Psoas muscle (tissue), 8 donors: ENCODE data around the gene SLIT3. TPM values are rescaled to one million over a fixed set of nuclear protein-coding genes. Genes with fewer than 3 reads are reported as not detected.

Experiments
- ATAC-seq, 4 donors: fragments of 200-7000 bp; cut with Tn5 transposase; one replicate each; pipeline ENCODE4 v1.9.1; 2020; ENCODE audit warnings: moderate library complexity in 3 of 4, mild to moderate bottlenecking in 2 of 4
- DNase-seq, 2 donors: peaks; one replicate each; pipeline ENCODE4 v3.0.0-alpha.2; 2020
- H3K27ac ChIP-seq: fragments of 200-600 bp; one replicate; pipeline ENCODE4 v1.8.0; 2022
- H3K27me3 ChIP-seq, 3 donors: fragments of 200-600 bp in 1 of 3; one replicate each; pipeline versions ENCODE4 v1.6.1 to v1.8.0; 2013 to 2022; ENCODE audit warnings: low read length in 2 of 3, mild to moderate bottlenecking in 2 of 3, moderate library complexity in 1 of 3; ENCODE audit not compliant: insufficient read depth in 3 of 3
- H3K36me3 ChIP-seq, 2 donors: fragments of 200-600 bp in 1 of 2; one replicate each; pipeline versions ENCODE4 v1.6.1 to v1.8.0; 2013 to 2022; ENCODE audit warnings: low read depth in 1 of 2, mild to moderate bottlenecking in 1 of 2, moderate library complexity in 1 of 2; ENCODE audit not compliant: insufficient read depth in 1 of 2
- H3K4me1 ChIP-seq: fragments of 200-600 bp; one replicate; pipeline ENCODE4 v1.8.0; 2022
- H3K4me3 ChIP-seq: fragments of 200-600 bp; one replicate; pipeline ENCODE4 v1.8.0; 2022; ENCODE audit warnings: mild to moderate bottlenecking
- H3K9me3 ChIP-seq: fragments of 200-600 bp; one replicate; pipeline ENCODE4 v1.8.0; 2022
- WGBS, 3 donors: extraction: QIAGEN DNeasy Blood & Tissue Kit; methylation state at CpG; one replicate each; pipeline versions ENCODE4 v1.1.6 to v1.1.7; 2013; 5-methylcytosine and 5-hydroxymethylcytosine counted together
- intact Hi-C, 2 donors: fragments of 100-400 bp; cut with DNase I; formaldehyde crosslinking; loops; one replicate each; pipeline versions ENCODE4 v1.11.0 to v1.14.2; 2022
- polyA plus RNA-seq, 3 donors: library from polyadenylated mRNA; stranded (reverse); fragments of 200-250 nt; gene quantifications; one replicate each; pipeline ENCODE4 v1.2.3, GENCODE V29; 2013
- total RNA-seq, 4 donors: library from RNA; stranded (reverse); fragmentation: NEBNext Ultra II Directional in 2 of 4; extraction: Animal tissue kit (Norgen Biotek cat#: 25700) in 2 of 4; gene quantifications; one replicate each; pipeline versions ENCODE4 v1.2.1 to v1.2.4, GENCODE V29; 2021 to 2023
- TF ChIP-seq, protein P1 (sequence below): fragments of 200-600 bp; IDR thresholded peaks from one replicate; pipeline ENCODE4 v1.8.0; 2022; ENCODE audit warnings: antibody characterized with exemption
- donor health status: healthy with polysubstance abuse.
- donor health status: DM: no; HTN: no; CAD: no; lungs with moderate emphysema.
- donor health status: Bipolar disorder and iron deficiency.
- donor health status: healthy.
- donor health status: DM: yes; HTN: yes; CAD: no.
- donor health status: DM: no; HTN: no; CAD: no.
- donor health status: DM: no; HTN: no; CAD: no.
- donor health status: DM: yes; HTN: yes; CAD: no.

Gene SLIT3
- total and polyA plus RNA-seq, 7 donors: 0.81 to 5.9 (median 2.1) TPM

DNA sequence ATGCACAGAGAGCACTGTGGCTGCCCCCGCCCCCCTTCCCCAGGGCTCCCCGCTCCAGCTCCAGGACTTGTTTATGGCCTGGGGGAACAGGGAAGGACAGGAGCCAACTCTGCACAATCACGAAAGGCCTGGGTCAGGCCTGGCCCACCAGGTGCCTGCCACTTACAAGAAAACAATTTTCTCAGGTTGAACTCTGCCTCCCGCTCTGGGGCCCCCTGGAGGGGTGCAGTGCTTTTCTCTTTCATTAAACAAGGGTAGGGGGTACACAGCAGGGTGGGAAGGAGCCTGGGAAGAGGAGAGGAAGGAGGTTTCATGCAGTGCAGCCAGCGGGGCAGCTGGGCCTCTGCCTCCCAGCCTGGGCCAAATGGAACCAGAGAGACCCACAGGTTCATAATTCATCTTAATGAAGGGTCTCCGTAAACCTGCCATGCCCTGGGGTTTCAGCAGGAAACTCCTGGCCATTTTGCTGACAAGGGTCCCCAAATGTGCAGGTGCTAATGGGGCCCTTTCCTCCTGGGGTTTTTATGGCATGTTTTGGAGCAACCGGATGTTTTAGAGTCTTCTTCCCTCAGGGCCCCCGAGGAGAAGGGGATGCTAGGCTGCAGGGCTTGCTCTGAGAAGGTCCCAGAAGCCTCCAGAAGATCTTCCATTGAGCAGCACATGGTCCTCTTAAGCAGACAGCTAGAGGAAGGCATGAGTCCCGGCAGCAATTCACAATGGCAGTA lies 219.8 kb downstream of the SLIT3 start:
- Histone ChIP-seq H3K27ac (no peak overlapping the region), H3K4me3 (no peak overlapping the region), H3K27me3 (peaks cover 0 to 2% (median 0%) of the 10 kb centered on the region in 3 donors), H3K4me1 (no peaks in the 10 kb centered on the region), H3K9me3 (no peaks in the 10 kb centered on the region), H3K36me3 (no peaks in the 10 kb centered on the region)
- no peak for ATAC-seq
- intact Hi-C loops: no loop called here
- DNase-seq: no peak
- TF ChIP-seq, protein P1, sequence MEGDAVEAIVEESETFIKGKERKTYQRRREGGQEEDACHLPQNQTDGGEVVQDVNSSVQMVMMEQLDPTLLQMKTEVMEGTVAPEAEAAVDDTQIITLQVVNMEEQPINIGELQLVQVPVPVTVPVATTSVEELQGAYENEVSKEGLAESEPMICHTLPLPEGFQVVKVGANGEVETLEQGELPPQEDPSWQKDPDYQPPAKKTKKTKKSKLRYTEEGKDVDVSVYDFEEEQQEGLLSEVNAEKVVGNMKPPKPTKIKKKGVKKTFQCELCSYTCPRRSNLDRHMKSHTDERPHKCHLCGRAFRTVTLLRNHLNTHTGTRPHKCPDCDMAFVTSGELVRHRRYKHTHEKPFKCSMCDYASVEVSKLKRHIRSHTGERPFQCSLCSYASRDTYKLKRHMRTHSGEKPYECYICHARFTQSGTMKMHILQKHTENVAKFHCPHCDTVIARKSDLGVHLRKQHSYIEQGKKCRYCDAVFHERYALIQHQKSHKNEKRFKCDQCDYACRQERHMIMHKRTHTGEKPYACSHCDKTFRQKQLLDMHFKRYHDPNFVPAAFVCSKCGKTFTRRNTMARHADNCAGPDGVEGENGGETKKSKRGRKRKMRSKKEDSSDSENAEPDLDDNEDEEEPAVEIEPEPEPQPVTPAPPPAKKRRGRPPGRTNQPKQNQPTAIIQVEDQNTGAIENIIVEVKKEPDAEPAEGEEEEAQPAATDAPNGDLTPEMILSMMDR: no peak
- 66 to 75% (median 72%) methylated on average over 9 of the region's 9 CpGs for WGBS, 3 donors

DNA sequence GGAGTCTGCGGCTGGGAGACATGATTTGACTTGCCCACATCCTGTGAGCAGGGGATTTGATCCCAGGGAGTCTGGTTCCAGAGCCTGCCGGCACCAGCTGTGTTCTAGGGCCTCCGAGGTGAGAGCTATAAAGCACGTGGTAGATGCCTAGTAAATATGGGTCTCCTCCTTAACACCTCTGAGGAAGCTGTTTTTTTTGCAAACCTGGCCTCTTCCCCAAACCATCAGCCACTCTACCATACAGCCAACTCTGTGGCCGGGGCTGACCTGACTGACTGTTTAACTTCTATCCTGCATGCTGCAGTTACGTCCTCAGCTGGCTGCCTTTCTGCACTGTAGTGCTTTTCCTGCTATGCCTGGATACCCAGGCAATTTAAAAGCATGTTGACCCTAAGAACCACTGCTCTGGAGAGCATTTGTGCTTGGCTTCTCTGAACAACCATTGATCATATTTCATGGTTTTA lies 220.5 kb downstream of the SLIT3 start:
- H3K36me3 ChIP-seq: no peaks in the 10 kb centered on the region
- no peak overlapping the region for H3K4me3 ChIP-seq
- no peaks in the 10 kb centered on the region for H3K4me1 ChIP-seq
- TF ChIP-seq, protein P1: no peak
- H3K9me3 ChIP-seq: no peaks in the 10 kb centered on the region
- WGBS, 3 donors: 66 to 71% (median 70%) methylated on average over 6 of the region's 6 CpGs
- intact Hi-C loops: no loop called here
- DNase-seq (no peak), ATAC-seq (no peak)
- peaks cover 0 to 3% (median 2%) of the 10 kb centered on the region in 3 donors for H3K27me3 ChIP-seq
- H3K27ac ChIP-seq: no peak overlapping the region

DNA sequence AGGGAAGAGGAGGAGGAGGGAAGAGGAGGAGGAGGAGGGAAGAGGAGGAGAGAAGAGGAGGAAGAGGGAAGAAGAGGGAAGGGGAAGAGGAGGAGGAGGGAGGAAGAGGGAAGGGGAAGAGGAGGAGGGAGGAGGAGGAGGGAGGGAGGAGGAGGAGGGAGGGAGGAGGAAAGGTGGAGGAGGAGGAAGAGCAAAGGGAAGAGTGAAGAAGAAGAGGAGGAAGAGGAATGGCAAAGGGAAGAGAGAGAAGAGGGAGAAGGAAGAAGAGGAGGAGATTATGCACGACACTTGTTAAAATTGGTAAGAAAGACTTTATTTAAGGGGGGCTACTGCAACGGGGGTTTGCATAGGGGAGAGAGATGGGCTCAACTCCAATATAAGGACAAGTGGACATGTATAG lies 221.2 kb downstream of the SLIT3 start:
- TF ChIP-seq, protein P1: no peak
- no peak for ATAC-seq
- Histone ChIP-seq H3K36me3 (no peaks in the 10 kb centered on the region), H3K27ac (no peak overlapping the region), H3K27me3 (peaks cover 0 to 3% (median 2%) of the 10 kb centered on the region in 3 donors), H3K4me1 (no peaks in the 10 kb centered on the region), H3K4me3 (no peak overlapping the region), H3K9me3 (no peaks in the 10 kb centered on the region)
- 78 to 80% (median 79%) methylated on average over 2 of the region's 2 CpGs for WGBS, 3 donors
- DNase-seq: no peak
- intact Hi-C loops: no loop called here

DNA sequence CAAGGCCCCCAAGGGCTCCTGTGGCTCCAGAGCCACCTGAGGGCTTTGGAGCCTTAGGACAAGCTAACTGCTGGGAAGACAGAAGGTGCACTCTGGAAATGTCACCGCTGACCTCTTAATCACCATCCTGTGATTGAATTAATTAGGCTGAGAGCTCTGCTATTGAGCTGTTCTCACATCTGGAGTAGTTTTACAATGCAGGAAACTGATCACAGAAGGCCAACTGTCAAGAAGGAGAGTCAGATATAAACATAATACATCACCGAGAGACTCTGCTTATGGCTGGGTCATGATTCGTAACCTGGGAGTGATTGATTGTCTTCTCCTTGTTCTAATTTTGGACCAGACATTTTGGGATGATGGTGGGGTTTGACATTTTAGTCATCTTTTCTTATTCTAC lies 226.1 kb downstream of the SLIT3 start:
- WGBS, 3 donors: 66 to 78% (median 76%) methylated on average over 3 of the region's 3 CpGs
- no peaks in the 10 kb centered on the region for H3K9me3 ChIP-seq
- H3K27me3 ChIP-seq: peaks cover 0 to 3% (median 2%) of the 10 kb centered on the region in 3 donors
- intact Hi-C loops: no loop called here
- H3K4me1 ChIP-seq: no peaks in the 10 kb centered on the region
- no peak overlapping the region for H3K4me3 ChIP-seq
- no peak for DNase-seq
- TF ChIP-seq, protein P1: no peak
- H3K27ac ChIP-seq: no peak overlapping the region
- no peaks in the 10 kb centered on the region for H3K36me3 ChIP-seq
- ATAC-seq: no peak

DNA sequence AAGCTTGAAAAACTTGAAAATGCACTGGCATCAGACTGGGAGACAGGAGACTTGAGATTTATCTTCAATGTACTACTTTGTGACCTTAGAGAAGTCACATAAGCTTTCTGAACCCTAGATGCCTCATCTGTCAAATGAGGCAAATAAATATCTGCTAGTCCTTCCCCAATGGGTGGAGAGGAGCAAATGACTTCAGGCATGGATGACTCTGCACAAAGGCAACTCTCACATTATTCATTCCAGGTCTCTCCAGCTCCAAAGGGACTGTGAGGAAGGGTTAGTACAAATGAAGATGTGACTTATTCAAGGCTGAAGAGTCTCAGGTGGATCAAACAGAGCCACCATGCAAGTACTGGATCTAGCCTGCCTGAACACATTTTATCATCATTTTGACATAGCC lies 228.7 kb downstream of the SLIT3 start:
- ATAC-seq (no peak), DNase-seq (no peak)
- H3K4me3 ChIP-seq: no peak overlapping the region
- no peaks in the 10 kb centered on the region for H3K9me3 ChIP-seq
- intact Hi-C loops: no loop called here
- no peaks in the 10 kb centered on the region for H3K36me3 ChIP-seq
- H3K27me3 ChIP-seq: peaks cover 0 to 3% (median 0%) of the 10 kb centered on the region in 3 donors
- TF ChIP-seq, protein P1: no peak
- no peaks in the 10 kb centered on the region for H3K4me1 ChIP-seq
- H3K27ac ChIP-seq: no peak overlapping the region
